GM12892 (cell line): ENCODE results near the gene AGBL3.

Source experiments
- POLR2A ChIP-seq: IDR thresholded peaks from 2 replicates; pipeline ENCODE4 v1.6.1; 2011; ENCODE audit warnings: low read depth, low read length, control low read depth
- POLR2AphosphoS5 ChIP-seq: IDR thresholded peaks from 2 replicates; pipeline ENCODE4 v1.6.1; 2011; ENCODE audit warnings: low read depth, low read length, control low read depth
- TAF1 ChIP-seq: IDR thresholded peaks from 2 replicates; pipeline ENCODE4 v1.6.1; 2011; ENCODE audit warnings: low read depth, mild to moderate bottlenecking, control low read depth, low read length, borderline replicate concordance

GRCh38 chr7:135181929-135182678 is 195.8 kb downstream of the AGBL3 start:
- TF ChIP-seq POLR2AphosphoS5 (no peak), POLR2A (no peak; the same call in 1 of the 2 replicates), TAF1 (no peak)
